ENCODE data around the gene SNX24. TPM values are rescaled to one million over a fixed set of nuclear protein-coding genes. Genes with fewer than 3 reads are reported as not detected.

The SNX24 gene
- polyA plus RNA-seq, 1 experiment = 14.8 TPM

DNA sequence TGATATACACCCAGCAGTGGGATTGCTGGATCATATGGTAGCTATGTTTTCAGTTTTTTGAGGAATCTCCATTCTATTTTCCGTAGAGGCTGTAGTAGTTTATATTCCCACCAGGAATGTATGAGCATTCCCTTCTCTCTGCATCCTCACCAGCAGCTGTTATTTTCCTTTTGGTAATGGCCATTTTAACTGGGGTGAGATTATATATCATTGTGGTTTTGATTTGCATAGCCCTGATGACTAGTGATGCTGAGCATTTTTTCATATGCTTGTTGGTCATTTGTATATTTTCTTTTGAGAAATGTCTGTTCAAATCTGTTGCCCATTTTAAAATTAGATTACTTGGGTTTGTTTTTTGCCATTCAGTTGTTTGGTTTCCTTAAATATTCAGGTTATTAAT is 202.3 kb downstream of the SNX24 start:
- POLR2A ChIA-PET = no interaction called here
- no peak for DNase-seq (ENCODE audit: low read depth, low spot score)

GRCh38 chr5:123051206-123051605 is 205.8 kb downstream of the SNX24 start:
- H3K9me3 ChIP-seq (ENCODE audit: control insufficient read depth, insufficient read depth, low read length) = no peaks in the 10 kb centered on the region; the same call in 1 of the 2 replicates
- ChIA-PET POLR2A (interaction anchor here (0.5 kb wide), 1 partner anchor 106 kb away, joined by 4 read pairs; no protein-coding TSS in a partner anchor), CTCF (no interaction called here)
- no peak overlapping the region for H3K27ac ChIP-seq (ENCODE audit: low read depth, low read length)
- TF ChIP-seq, protein P1, sequence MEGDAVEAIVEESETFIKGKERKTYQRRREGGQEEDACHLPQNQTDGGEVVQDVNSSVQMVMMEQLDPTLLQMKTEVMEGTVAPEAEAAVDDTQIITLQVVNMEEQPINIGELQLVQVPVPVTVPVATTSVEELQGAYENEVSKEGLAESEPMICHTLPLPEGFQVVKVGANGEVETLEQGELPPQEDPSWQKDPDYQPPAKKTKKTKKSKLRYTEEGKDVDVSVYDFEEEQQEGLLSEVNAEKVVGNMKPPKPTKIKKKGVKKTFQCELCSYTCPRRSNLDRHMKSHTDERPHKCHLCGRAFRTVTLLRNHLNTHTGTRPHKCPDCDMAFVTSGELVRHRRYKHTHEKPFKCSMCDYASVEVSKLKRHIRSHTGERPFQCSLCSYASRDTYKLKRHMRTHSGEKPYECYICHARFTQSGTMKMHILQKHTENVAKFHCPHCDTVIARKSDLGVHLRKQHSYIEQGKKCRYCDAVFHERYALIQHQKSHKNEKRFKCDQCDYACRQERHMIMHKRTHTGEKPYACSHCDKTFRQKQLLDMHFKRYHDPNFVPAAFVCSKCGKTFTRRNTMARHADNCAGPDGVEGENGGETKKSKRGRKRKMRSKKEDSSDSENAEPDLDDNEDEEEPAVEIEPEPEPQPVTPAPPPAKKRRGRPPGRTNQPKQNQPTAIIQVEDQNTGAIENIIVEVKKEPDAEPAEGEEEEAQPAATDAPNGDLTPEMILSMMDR (IDR thresholded peaks at IDR 0.05; ENCODE audit: low read depth, low read length) = no peak
- no peak overlapping the region for H3K4me3 ChIP-seq (ENCODE audit: low read depth, low read length)
- no peak for DNase-seq (ENCODE audit: low read depth, low spot score)
- H3K27me3 ChIP-seq (ENCODE audit: control insufficient read depth, insufficient read depth, low read length) = peaks cover 5% of the 10 kb centered on the region

More for the DNA sequence above, 202.3 kb downstream of the SNX24 start:
- H3K27ac ChIP-seq (ENCODE audit: low read depth, low read length) = no peak overlapping the region
- no peaks in the 10 kb centered on the region; the same call in 1 of the 2 replicates for H3K9me3 ChIP-seq (ENCODE audit: control insufficient read depth, insufficient read depth, low read length)
- peaks cover 5% of the 10 kb centered on the region for H3K27me3 ChIP-seq (ENCODE audit: control insufficient read depth, insufficient read depth, low read length)
- TF ChIP-seq, protein P1 (IDR thresholded peaks at IDR 0.05; ENCODE audit: low read depth, low read length) = no peak
- no peak overlapping the region for H3K4me3 ChIP-seq (ENCODE audit: low read depth, low read length)
- CTCF ChIA-PET = no interaction called here

Small RNA genes within 50 kb of the gene (small RNA-seq; reads per million reads assigned to genes)
- not detected for gene RN7SL689P (ENCODE audit: insufficient read length, low read depth)

Other genes starting within 250 kb of the SNX24 start
- 47.6 and 63.9 TPM in 2 replicates for gene SNX2, start 70.5 kb upstream of the SNX24 start, polyA plus RNA-seq (2011; rRNA removed)
- 52.0 and 56.0 TPM in 2 replicates for gene PPIC, start 191.1 kb downstream of the SNX24 start, polyA plus RNA-seq (2011; rRNA removed)
- 2.7 and 3.4 TPM in 2 replicates for gene PRDM6, start 243.6 kb downstream of the SNX24 start, polyA plus RNA-seq (2011; rRNA removed)